ENCODE measurements around the gene DIRAS3.

GRCh38 chr1:68085752-68086151 is 35.3 kb upstream of the DIRAS3 start:
- TF ChIP-seq POLR2A (IDR thresholded peaks at IDR 0.05) (no peak), EP300 (IDR thresholded peaks at IDR 0.05) (no peak), CTCF (IDR thresholded peaks at IDR 0.05) (no peak)
